Bronchial epithelial cell (primary cell): ENCODE data around the gene CNPY2. TPM values are rescaled to one million over a fixed set of nuclear protein-coding genes. Genes with fewer than 3 reads are reported as not detected.

Source experiments
- DNase-seq: peaks from one replicate; pipeline ENCODE4 v3.0.0-alpha.2; 2010; ENCODE audit warnings: low read depth
- FAIRE-seq: peaks from 2 replicates; lab custom pipeline; 2011; peaks lifted over from hg19 to GRCh38; lab: Jason Lieb, UNC
- H3K27me3 ChIP-seq: 2 replicates; pipeline ENCODE4 v1.5.1; 2011; ENCODE audit warnings: low read length; ENCODE audit not compliant: control insufficient read depth, insufficient read depth
- H3K36me3 ChIP-seq: 2 replicates; pipeline ENCODE4 v1.5.1; 2011; ENCODE audit warnings: low read length; ENCODE audit not compliant: control insufficient read depth, insufficient read depth
- H3K4me3 ChIP-seq: 2 replicates; pipeline ENCODE4 v1.5.1; 2011; ENCODE audit warnings: mild to moderate bottlenecking, low read depth, low read length, control low read depth
- CTCF ChIP-seq: IDR thresholded peaks from 2 replicates; pipeline ENCODE4 v1.5.1; 2011; ENCODE audit warnings: mild to moderate bottlenecking, moderate library complexity, low read length, control low read depth, inconsistent platforms; ENCODE audit not compliant: insufficient read depth, severe bottlenecking
- total RNA-seq: library from RNA; depleted of rRNA; stranded (reverse); fragments of >200 nt; gene quantifications from 2 replicates; pipeline ENCODE4 v1.2.1, GENCODE V29; 2014

The CNPY2 gene
- total RNA-seq, 1 donor from 2014 or later, result 91.1 TPM

- no peaks in the 10 kb centered on the region for H3K36me3 ChIP-seq
- no peak for TF ChIP-seq CTCF
- H3K4me3 ChIP-seq, result peak overlapping the region; percentile 45
- DNase-seq, result no peak
- H3K27me3 ChIP-seq, result no peaks in the 10 kb centered on the region
- FAIRE-seq, result no peak
Observed at GRCh38 chr12:56334490-56334793, 18.7 kb upstream of the CNPY2 start.

GRCh38 chr12:56333679-56334489, 18.1 kb upstream of the CNPY2 start, which contains the start of gene PAN2:
PAN2 (minus strand) TSS chr12:56334000; CDS start chr12:56333094, 906 bp downstream.
- Histone ChIP-seq H3K36me3 (no peaks in the 10 kb centered on the region), H3K27me3 (no peaks in the 10 kb centered on the region), H3K4me3 (peak within 1 kb of the TSS; percentile 45)
- TF ChIP-seq CTCF, result peak; percentile 80
- FAIRE-seq (no peak), DNase-seq (peak; percentile 93)

GRCh38 chr12:56333197-56333678, 17.4 kb upstream of the CNPY2 start:
- no peak for TF ChIP-seq CTCF
- Histone ChIP-seq H3K36me3 (no peaks in the 10 kb centered on the region), H3K4me3 (peak overlapping the region; percentile 45), H3K27me3 (no peaks in the 10 kb centered on the region)
- DNase-seq (peak; percentile 73), FAIRE-seq (no peak)

- H3K36me3 ChIP-seq, result peaks cover 4% of the 10 kb centered on the region
- no peaks in the 10 kb centered on the region for H3K27me3 ChIP-seq
- DNase-seq (no peak), FAIRE-seq (no peak)
- TF ChIP-seq CTCF, result no peak
- H3K4me3 ChIP-seq, result peak overlapping the region; percentile 45
Observed at GRCh38 chr12:56332512-56333196, 16.9 kb upstream of the CNPY2 start.

- Histone ChIP-seq H3K27me3 (no peaks in the 10 kb centered on the region), H3K4me3 (no peak overlapping the region), H3K36me3 (peaks cover 11% of the 10 kb centered on the region)
- no peak for TF ChIP-seq CTCF
- DNase-seq, result peak; percentile 53
- FAIRE-seq, result no peak
Observed at GRCh38 chr12:56330936-56331490, 15.2 kb upstream of the CNPY2 start.
